K562 (cell line): ENCODE data around the gene IL23R. TPM values are rescaled to one million over a fixed set of nuclear protein-coding genes. Genes with fewer than 3 reads are reported as not detected.

Experiments
- HIVEP1 ChIP-seq: fragments of 250-450 bp; sonication (Bioruptor Pico); IDR thresholded peaks from 2 replicates; pipeline ENCODE4 v1.4.0; 2020; ENCODE audit warnings: mild to moderate bottlenecking
- HMG20B ChIP-seq: fragments of 250-450 bp; sonication (Bioruptor Pico); IDR thresholded peaks from 2 replicates; pipeline ENCODE4 v1.5.0; 2021; ENCODE audit warnings: mild to moderate bottlenecking
- RNF2 ChIP-seq: sonication (generic); IDR thresholded peaks from 2 replicates; pipeline ENCODE4 v1.6.1; 2016
- TEAD4 ChIP-seq, 2 experiments: sonication (generic) in 1 of 2; formaldehyde crosslinking in 1 of 2; IDR thresholded peaks; 2 replicates each; pipeline versions ENCODE4 v1.6.1 to v1.8.0; 2012 to 2022; ENCODE audit warnings: borderline replicate concordance in 1 of 2, inconsistent platforms in 1 of 2, low read length in 1 of 2, mild to moderate bottlenecking in 1 of 2, missing genetic modification reagents in 1 of 2
- TRIM28 ChIP-seq: fragments of 450-650 bp; IDR thresholded peaks from 2 replicates; pipeline ENCODE4 v1.6.1; 2017
- ZBTB17 ChIP-seq: fragments of 450-650 bp; formaldehyde crosslinking; IDR thresholded peaks from 2 replicates; pipeline ENCODE4 v1.4.0; 2020; ENCODE audit warnings: mild to moderate bottlenecking
- ZNF431 ChIP-seq: sonication (generic); formaldehyde crosslinking; IDR thresholded peaks from 2 replicates; pipeline ENCODE4 v1.8.0; 2022; ENCODE audit warnings: mild to moderate bottlenecking, missing genetic modification reagents
- polyA plus RNA-seq, 8 experiments: library from polyadenylated mRNA; depleted of rRNA in 4 of 8; stranded (reverse) in 5 of 8; unstranded in 3 of 8; fragments of >200 nt; fragmentation: Nextera tagmentation in 2 of 8; fragmentation: Illumina TruSeq in 1 of 8; extraction: Ambion mirVana in 2 of 8; extraction: Trizol in 1 of 8; gene quantifications; 2 replicates each; pipeline versions ENCODE4 v1.2.1 to v1.2.3, GENCODE V29; 2011 to 2014; ENCODE audit warnings: inconsistent platforms in 1 of 8, missing spikeins in 1 of 8
- total RNA-seq, 7 experiments: library from RNA; depleted of rRNA in 6 of 7; stranded (reverse); fragments of >200 nt in 6 of 7; fragmentation: Illumina TruSeq in 2 of 7; extraction: Trizol in 2 of 7; gene quantifications; 2 replicates each; pipeline versions ENCODE4 v1.2.1 to v1.2.3, GENCODE V29; 2011 to 2021; ENCODE audit warnings: low replicate concordance in 1 of 7
- TF ChIP-seq, protein P1 (sequence below): fragments of 450-650 bp; formaldehyde crosslinking; IDR thresholded peaks from 2 replicates; pipeline ENCODE4 v1.4.0; 2022; ENCODE audit warnings: missing genetic modification characterization
- TF ChIP-seq, protein P2 (sequence below): fragments of 250-450 bp; sonication (Bioruptor Pico); IDR thresholded peaks from 2 replicates; pipeline ENCODE4 v1.9.0; 2021; ENCODE audit warnings: mild to moderate bottlenecking, inconsistent platforms
- TF ChIP-seq, protein P3 (sequence below): sonication (generic); formaldehyde crosslinking; IDR thresholded peaks from 2 replicates; pipeline ENCODE4 v1.8.0; 2022; ENCODE audit warnings: mild to moderate bottlenecking, missing genetic modification reagents
- TF ChIP-seq, protein P4 (sequence below): fragments of 250-450 bp; sonication (Bioruptor Pico); IDR thresholded peaks from 2 replicates; pipeline ENCODE4 v1.8.0; 2021; ENCODE audit warnings: borderline replicate concordance, mild to moderate bottlenecking, moderate library complexity; ENCODE audit not compliant: poor library complexity, severe bottlenecking

Gene IL23R
- total and polyA plus RNA-seq, 9 of the 15 experiments (the other 6 are each of a cell fraction or from before 2014, with no cell fraction given) = 4.4 to 52.7 (median 22.8) TPM

DNA sequence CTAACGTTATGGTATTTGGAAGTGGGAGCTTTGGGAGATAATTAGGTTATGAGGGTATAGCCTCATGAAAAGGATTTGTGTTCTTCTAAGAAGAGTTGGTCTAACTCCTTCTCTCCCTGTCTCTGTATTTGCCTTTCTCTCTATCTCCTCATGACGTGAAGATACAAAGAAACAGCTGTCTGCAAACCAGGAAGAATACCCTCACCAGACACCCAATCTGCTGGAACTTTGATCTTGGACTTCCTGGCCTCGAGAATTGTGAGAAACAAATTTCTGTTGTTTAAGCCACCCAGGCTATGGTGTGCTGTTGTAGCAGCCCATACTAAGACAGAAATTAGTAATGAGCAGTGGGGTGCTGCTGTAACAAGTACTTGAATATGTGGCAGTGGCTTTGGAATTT, 47.6 kb upstream of the IL23R start (continued):
- TF ChIP-seq, protein P1, sequence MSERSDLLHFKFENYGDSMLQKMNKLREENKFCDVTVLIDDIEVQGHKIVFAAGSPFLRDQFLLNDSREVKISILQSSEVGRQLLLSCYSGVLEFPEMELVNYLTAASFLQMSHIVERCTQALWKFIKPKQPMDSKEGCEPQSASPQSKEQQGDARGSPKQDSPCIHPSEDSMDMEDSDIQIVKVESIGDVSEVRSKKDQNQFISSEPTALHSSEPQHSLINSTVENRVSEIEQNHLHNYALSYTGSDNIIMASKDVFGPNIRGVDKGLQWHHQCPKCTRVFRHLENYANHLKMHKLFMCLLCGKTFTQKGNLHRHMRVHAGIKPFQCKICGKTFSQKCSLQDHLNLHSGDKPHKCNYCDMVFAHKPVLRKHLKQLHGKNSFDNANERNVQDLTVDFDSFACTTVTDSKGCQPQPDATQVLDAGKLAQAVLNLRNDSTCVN (CRISPR knock-in tag) = no peak
- TF ChIP-seq, protein P2, sequence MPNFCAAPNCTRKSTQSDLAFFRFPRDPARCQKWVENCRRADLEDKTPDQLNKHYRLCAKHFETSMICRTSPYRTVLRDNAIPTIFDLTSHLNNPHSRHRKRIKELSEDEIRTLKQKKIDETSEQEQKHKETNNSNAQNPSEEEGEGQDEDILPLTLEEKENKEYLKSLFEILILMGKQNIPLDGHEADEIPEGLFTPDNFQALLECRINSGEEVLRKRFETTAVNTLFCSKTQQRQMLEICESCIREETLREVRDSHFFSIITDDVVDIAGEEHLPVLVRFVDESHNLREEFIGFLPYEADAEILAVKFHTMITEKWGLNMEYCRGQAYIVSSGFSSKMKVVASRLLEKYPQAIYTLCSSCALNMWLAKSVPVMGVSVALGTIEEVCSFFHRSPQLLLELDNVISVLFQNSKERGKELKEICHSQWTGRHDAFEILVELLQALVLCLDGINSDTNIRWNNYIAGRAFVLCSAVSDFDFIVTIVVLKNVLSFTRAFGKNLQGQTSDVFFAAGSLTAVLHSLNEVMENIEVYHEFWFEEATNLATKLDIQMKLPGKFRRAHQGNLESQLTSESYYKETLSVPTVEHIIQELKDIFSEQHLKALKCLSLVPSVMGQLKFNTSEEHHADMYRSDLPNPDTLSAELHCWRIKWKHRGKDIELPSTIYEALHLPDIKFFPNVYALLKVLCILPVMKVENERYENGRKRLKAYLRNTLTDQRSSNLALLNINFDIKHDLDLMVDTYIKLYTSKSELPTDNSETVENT (CRISPR knock-in tag) = no peak
- TF ChIP-seq, protein P3, sequence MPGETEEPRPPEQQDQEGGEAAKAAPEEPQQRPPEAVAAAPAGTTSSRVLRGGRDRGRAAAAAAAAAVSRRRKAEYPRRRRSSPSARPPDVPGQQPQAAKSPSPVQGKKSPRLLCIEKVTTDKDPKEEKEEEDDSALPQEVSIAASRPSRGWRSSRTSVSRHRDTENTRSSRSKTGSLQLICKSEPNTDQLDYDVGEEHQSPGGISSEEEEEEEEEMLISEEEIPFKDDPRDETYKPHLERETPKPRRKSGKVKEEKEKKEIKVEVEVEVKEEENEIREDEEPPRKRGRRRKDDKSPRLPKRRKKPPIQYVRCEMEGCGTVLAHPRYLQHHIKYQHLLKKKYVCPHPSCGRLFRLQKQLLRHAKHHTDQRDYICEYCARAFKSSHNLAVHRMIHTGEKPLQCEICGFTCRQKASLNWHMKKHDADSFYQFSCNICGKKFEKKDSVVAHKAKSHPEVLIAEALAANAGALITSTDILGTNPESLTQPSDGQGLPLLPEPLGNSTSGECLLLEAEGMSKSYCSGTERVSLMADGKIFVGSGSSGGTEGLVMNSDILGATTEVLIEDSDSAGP (CRISPR knock-in tag) = no peak
- TF ChIP-seq ZBTB17 (CRISPR knock-in tag) (no peak), HMG20B (CRISPR knock-in tag) (no peak), TRIM28 (no peak), HIVEP1 (CRISPR knock-in tag) (no peak), RNF2 (no peak), TEAD4 (IDR thresholded peaks at IDR 0.05; ENCODE audit: low read length) (no peak), TEAD4 (CRISPR knock-in tag; IDR thresholded peaks at IDR 0.05; ENCODE audit: borderline replicate concordance) (no peak), ZNF431 (CRISPR knock-in tag) (no peak)
- TF ChIP-seq, protein P4, sequence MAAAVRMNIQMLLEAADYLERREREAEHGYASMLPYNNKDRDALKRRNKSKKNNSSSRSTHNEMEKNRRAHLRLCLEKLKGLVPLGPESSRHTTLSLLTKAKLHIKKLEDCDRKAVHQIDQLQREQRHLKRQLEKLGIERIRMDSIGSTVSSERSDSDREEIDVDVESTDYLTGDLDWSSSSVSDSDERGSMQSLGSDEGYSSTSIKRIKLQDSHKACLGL = no peak
